DOHH2 (cell line): ENCODE measurements around the gene ARHGEF33.

Source experiments
- CTCF ChIP-seq: fragments of 200-600 bp; sonication (generic); IDR thresholded peaks from one replicate; pipeline ENCODE4 v1.5.1; 2014; ENCODE audit warnings: antibody characterized with exemption, mild to moderate bottlenecking, low read depth, low read length; ENCODE audit not compliant: poor library complexity, severe bottlenecking
- EZH2phosphoT487 ChIP-seq: fragments of 200-600 bp; sonication (generic); IDR thresholded peaks from 2 replicates; pipeline ENCODE4 v1.6.1; 2017; ENCODE audit warnings: borderline replicate concordance, mild to moderate bottlenecking, antibody characterized with exemption, low read length, moderate library complexity, mixed read lengths

- no peak for TF ChIP-seq EZH2phosphoT487
- TF ChIP-seq CTCF = no peak
These were observed 630 bp upstream of the ARHGEF33 start for GRCh38 chr2:38889045-38889444.
